Measurements from ENCODE around the gene STAMBP. TPM values are rescaled to one million over a fixed set of nuclear protein-coding genes. Genes with fewer than 3 reads are reported as not detected.

STAMBP gene
- total and polyA plus RNA-seq, 4 donors, result 10.2 to 27.1 (median 15.9) TPM

DNA sequence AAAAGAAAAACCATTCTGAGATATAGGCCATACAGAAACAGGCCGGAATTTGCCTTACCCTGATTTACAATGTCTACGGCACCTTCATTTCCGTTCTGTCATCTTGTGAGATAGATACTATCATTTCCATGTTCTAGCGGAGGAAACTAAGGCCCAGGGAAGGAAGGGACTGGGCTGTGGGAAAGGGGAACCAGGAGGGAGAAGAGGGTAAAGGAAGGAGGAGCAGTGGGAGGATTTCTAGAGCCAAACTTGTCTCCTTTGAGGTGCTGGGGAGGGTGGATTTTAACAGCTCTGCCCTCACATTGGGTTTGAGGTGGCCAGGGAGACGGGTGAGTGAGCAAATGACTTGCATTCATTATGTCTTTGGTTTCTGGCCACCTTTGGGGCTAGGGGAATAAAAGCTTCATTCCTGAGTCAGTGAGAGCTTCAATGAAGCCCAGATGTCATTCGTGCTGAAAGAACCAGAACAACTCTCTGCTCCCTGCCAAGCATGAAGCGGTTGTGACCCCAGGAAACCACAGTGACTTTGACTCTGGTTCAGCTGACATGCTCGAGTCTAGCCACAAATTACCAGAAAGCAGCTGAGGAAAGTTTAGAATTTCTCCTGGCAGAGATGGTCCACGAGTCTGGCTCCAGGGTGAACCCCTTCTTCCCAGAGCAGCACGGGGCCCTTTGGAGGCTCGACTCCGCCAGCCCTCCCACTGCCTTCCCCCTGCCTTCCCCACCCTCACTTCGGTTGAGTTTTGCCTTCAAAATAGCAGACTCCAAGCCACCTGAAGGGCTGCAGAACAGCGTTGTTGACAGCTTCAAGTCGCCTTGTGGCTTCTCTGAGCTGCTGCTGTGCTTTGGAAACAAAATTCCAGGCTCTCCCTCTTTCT is 67.8 kb downstream of the STAMBP start:
- H3K27ac ChIP-seq (ENCODE audit: low read depth in 1 of 2, low read length in 2 of 2), result no peak overlapping the region

DNA sequence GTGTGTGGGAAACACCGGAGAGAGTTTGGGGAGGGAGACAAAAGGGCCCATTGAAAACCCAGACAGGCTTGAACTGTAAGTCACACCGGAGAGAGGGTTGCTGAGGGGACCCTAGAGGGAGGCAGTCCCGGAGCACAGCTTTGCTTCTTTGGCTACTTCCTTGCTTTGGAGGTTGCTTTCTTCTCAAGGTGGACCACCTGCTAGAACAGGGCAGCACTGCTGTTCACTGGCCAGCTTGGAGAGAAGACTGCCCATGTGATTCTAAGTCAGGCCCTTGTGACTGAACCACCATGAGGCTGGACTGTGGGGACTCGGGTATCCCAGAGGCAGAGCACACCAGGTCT is 68.5 kb downstream of the STAMBP start:
- no peaks in the 10 kb centered on the region for H3K4me1 ChIP-seq (ENCODE audit: control insufficient read depth in 4 of 4, insufficient read depth in 4 of 4, low read length in 3 of 4)
- no peaks in the 10 kb centered on the region for H3K9me3 ChIP-seq (ENCODE audit: control insufficient read depth in 4 of 4, low read length in 3 of 4)
- no peak for DNase-seq (ENCODE audit: low spot score)
- no peaks in the 10 kb centered on the region for H3K27me3 ChIP-seq (ENCODE audit: control insufficient read depth in 4 of 4, insufficient read depth in 4 of 4, low read length in 3 of 4)
- TF ChIP-seq HNF4A (conservative IDR thresholded peaks at IDR 0.05), result no peak
- no peak for TF ChIP-seq EGR1 (IDR thresholded peaks at IDR 0.05; ENCODE audit: low read depth in 2 of 2)
- TF ChIP-seq HNF4G (IDR thresholded peaks at IDR 0.05), result no peak
- no peak for TF ChIP-seq MAX (IDR thresholded peaks at IDR 0.05)
- no peak for TF ChIP-seq SP1 (IDR thresholded peaks at IDR 0.05)
- no peak for TF ChIP-seq RXRA (IDR thresholded peaks at IDR 0.05)
- no peaks in the 10 kb centered on the region for H3K36me3 ChIP-seq (ENCODE audit: control insufficient read depth in 4 of 4, insufficient read depth in 3 of 4, low read depth in 1 of 4, low read length in 3 of 4)
- no peak overlapping the region for H3K27ac ChIP-seq (ENCODE audit: low read depth in 1 of 2, low read length in 2 of 2)
- no peak overlapping the region for H3K9ac ChIP-seq (ENCODE audit: low read depth in 1 of 2, low read length in 2 of 2)
- no peak overlapping the region for H3K4me3 ChIP-seq (ENCODE audit: low read depth in 1 of 3, low read length in 3 of 3)
- 80% methylated on average over 4 of the region's 4 CpGs for WGBS

More for the DNA sequence above, 67.8 kb downstream of the STAMBP start:
- Histone ChIP-seq H3K4me3 (ENCODE audit: low read depth in 1 of 3, low read length in 3 of 3) (no peak overlapping the region), H3K4me1 (ENCODE audit: control insufficient read depth in 4 of 4, insufficient read depth in 4 of 4, low read length in 3 of 4) (no peaks in the 10 kb centered on the region), H3K36me3 (ENCODE audit: control insufficient read depth in 4 of 4, insufficient read depth in 3 of 4, low read depth in 1 of 4, low read length in 3 of 4) (no peaks in the 10 kb centered on the region), H3K9ac (ENCODE audit: low read depth in 1 of 2, low read length in 2 of 2) (no peak overlapping the region), H3K27me3 (ENCODE audit: control insufficient read depth in 4 of 4, insufficient read depth in 4 of 4, low read length in 3 of 4) (no peaks in the 10 kb centered on the region), H3K9me3 (ENCODE audit: control insufficient read depth in 4 of 4, low read length in 3 of 4) (no peaks in the 10 kb centered on the region)
- DNase-seq (ENCODE audit: low spot score), result no peak
- 64% methylated on average over 15 of the region's 15 CpGs for WGBS
- TF ChIP-seq SP1 (IDR thresholded peaks at IDR 0.05) (no peak), REST (IDR thresholded peaks at IDR 0.05) (no peak)

GRCh38 chr2:73897934-73898333 is 69.2 kb downstream of the STAMBP start:
- no peak overlapping the region for H3K4me3 ChIP-seq (ENCODE audit: low read depth in 1 of 3, low read length in 3 of 3)
- WGBS, result 70% methylated on average over 6 of the region's 6 CpGs
- TF ChIP-seq HNF4G (IDR thresholded peaks at IDR 0.05), result no peak
- TF ChIP-seq, protein P1, sequence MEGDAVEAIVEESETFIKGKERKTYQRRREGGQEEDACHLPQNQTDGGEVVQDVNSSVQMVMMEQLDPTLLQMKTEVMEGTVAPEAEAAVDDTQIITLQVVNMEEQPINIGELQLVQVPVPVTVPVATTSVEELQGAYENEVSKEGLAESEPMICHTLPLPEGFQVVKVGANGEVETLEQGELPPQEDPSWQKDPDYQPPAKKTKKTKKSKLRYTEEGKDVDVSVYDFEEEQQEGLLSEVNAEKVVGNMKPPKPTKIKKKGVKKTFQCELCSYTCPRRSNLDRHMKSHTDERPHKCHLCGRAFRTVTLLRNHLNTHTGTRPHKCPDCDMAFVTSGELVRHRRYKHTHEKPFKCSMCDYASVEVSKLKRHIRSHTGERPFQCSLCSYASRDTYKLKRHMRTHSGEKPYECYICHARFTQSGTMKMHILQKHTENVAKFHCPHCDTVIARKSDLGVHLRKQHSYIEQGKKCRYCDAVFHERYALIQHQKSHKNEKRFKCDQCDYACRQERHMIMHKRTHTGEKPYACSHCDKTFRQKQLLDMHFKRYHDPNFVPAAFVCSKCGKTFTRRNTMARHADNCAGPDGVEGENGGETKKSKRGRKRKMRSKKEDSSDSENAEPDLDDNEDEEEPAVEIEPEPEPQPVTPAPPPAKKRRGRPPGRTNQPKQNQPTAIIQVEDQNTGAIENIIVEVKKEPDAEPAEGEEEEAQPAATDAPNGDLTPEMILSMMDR (IDR thresholded peaks at IDR 0.05; ENCODE audit: low read depth, low read length, missing input control), result no peak
- no peak for TF ChIP-seq ATF3 (IDR thresholded peaks at IDR 0.05)
- TF ChIP-seq MAX (IDR thresholded peaks at IDR 0.05), result no peak
- TF ChIP-seq GABPA (IDR thresholded peaks at IDR 0.05 in 1 of 2, conservative IDR thresholded peaks at IDR 0.05 in 1 of 2), result no peak
- no peak for TF ChIP-seq ZBTB33 (IDR thresholded peaks at IDR 0.05)
- TF ChIP-seq FOXA1 (IDR thresholded peaks at IDR 0.05), result no peak
- no peak for TF ChIP-seq RAD21 (IDR thresholded peaks at IDR 0.05)
- no peak for TF ChIP-seq SP1 (IDR thresholded peaks at IDR 0.05)
- no peak for TF ChIP-seq RXRA (IDR thresholded peaks at IDR 0.05)
- TF ChIP-seq NR2F2 (IDR thresholded peaks at IDR 0.05), result no peak
- no peak for TF ChIP-seq HNF4A (conservative IDR thresholded peaks at IDR 0.05)
- DNase-seq (ENCODE audit: low spot score), result no peak
- no peaks in the 10 kb centered on the region for H3K27me3 ChIP-seq (ENCODE audit: control insufficient read depth in 4 of 4, insufficient read depth in 4 of 4, low read length in 3 of 4)
- H3K9ac ChIP-seq (ENCODE audit: low read depth in 1 of 2, low read length in 2 of 2), result no peak overlapping the region
- no peaks in the 10 kb centered on the region for H3K9me3 ChIP-seq (ENCODE audit: control insufficient read depth in 4 of 4, low read length in 3 of 4)
- H3K4me1 ChIP-seq (ENCODE audit: control insufficient read depth in 4 of 4, insufficient read depth in 4 of 4, low read length in 3 of 4), result no peaks in the 10 kb centered on the region
- no peak overlapping the region for H3K27ac ChIP-seq (ENCODE audit: low read depth in 1 of 2, low read length in 2 of 2)
- H3K36me3 ChIP-seq (ENCODE audit: control insufficient read depth in 4 of 4, insufficient read depth in 3 of 4, low read depth in 1 of 4, low read length in 3 of 4), result no peaks in the 10 kb centered on the region
